ENCODE data around the gene TCF23.

GRCh38 chr2:27152796-27153464 is 4.1 kb downstream of the TCF23 start:
- no peak for TF ChIP-seq CTCF (IDR thresholded peaks at IDR 0.05)
- TF ChIP-seq POLR2A (IDR thresholded peaks at IDR 0.05) = no peak

Data from adrenal gland (tissue), 5 donors.